ENCODE data around the gene FKBP14.

Gene FKBP14

GRCh38 chr7:30032310-30033125 is 6.0 kb upstream of the FKBP14 start:
- no peak for DNase-seq (ENCODE audit: low read depth)

GRCh38 chr7:30029696-30030095 is 3.2 kb upstream of the FKBP14 start:
- DNase-seq (ENCODE audit: low read depth) = no peak

- no peak for DNase-seq (ENCODE audit: low read depth)
Observed at GRCh38 chr7:30028749-30029635, 2.5 kb upstream of the FKBP14 start.

DNA sequence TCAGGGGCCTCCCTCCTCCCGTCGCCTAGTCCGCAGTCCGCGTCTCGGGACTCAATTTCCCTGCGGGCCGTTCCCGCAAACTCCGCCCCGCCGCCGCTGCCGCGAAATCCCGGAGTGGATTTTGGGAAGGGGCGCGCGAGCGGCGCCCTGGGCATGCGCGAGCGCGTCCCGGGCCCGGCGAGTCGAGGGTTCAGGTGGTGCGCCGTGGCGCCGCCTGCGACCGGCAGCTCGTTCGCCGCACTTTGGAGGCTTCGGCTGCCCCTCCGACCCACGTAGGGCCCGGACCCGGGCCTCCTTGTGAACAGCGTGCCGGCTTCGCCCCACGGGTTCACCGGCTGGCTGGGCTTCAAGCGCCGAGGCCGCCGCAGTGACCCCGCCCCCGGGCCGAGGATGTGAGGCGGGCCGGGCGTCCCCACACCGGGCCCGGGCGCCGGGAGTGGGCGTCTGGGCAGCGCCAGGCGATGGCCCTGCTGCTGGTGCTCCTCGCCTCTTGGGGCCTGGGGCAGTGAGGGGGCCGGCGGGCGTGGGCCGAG is 1.8 kb upstream of the FKBP14 start, which contains the start of gene PLEKHA8:
Gene PLEKHA8 (plus strand): TSS at position 197 of the 533 bp plus-strand sequence. CDS start 351 bp downstream, outside the sequence.
- peak; percentile 85 for DNase-seq (ENCODE audit: low read depth)

- no peak for DNase-seq (ENCODE audit: low read depth)
Observed at GRCh38 chr7:30027740-30028215, 1.3 kb upstream of the FKBP14 start.

- DNase-seq (ENCODE audit: low read depth) = no peak
Observed at GRCh38 chr7:30027065-30027456, 559 bp upstream of the FKBP14 start.

DNA sequence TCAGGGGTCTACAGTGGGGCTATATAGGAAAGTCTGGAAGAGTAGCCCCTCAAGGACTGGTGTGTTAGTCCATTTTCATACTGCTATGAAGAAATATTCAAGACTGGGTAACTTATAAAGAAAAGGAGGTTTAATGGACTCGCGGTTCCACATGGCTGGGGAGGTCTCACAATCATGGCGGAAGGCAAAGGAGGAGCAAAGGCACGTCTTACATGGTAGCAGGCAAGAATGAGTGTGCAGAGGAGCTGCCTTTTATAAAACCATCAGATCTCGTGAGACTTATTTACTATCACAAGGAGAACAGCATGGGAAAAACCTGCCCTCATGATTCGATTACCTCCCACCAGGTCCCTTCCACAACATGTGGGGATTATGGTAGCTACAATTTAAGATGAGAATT is 3.0 kb downstream of the FKBP14 start:
- no peak for DNase-seq (ENCODE audit: low read depth)

DNA sequence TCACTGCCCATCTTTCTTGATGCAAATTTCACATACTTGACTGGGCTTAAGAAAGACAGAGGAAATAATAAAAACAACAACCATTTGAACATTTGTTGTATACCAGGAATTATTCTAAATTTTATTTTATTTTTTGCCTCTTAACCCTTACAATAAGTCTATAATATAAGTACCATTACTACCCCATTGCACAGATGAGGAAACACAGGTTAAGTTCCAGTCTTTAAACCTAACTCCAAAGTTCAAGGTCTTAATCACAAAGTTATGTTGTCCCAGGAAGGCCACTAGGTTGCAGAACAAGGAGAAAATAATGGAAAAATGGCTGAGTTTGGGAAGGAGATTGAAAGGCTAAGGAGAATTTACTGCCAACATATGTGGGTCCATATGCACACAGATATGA is 3.5 kb downstream of the FKBP14 start:
- DNase-seq (ENCODE audit: low read depth) = no peak

- DNase-seq (ENCODE audit: low read depth) = no peak
Observed at GRCh38 chr7:30020535-30020934, 6.0 kb downstream of the FKBP14 start.

GRCh38 chr7:30019960-30020359 is 6.5 kb downstream of the FKBP14 start:
- DNase-seq (ENCODE audit: low read depth) = no peak

- no peak for DNase-seq (ENCODE audit: low read depth)
Observed at GRCh38 chr7:30019387-30019786, 7.1 kb downstream of the FKBP14 start.

GRCh38 chr7:30018451-30018850 is 8.1 kb downstream of the FKBP14 start:
- DNase-seq (ENCODE audit: low read depth) = no peak

DNA sequence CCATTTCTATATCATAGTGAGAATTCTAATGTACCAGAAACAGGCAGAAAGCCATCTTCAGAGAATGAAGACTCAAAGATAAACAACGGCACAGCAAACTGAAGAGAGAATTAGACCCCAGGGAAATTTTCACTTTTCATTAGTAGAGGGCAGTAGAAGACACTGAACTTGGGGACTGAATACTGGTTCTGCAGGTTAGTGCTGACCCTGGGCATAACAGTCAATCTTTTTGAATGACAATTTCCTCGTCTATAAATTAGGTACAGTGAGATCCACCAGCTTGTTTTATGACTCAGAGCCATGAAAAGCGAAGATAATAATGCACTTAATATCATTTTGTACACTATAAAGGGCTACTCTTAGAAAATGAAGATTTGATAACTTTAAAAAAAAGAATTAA is 13.7 kb downstream of the FKBP14 start:
- DNase-seq (ENCODE audit: low read depth) = no peak

- DNase-seq (ENCODE audit: low read depth) = no peak
Observed at GRCh38 chr7:30010021-30010420, 16.5 kb downstream of the FKBP14 start.

DNA sequence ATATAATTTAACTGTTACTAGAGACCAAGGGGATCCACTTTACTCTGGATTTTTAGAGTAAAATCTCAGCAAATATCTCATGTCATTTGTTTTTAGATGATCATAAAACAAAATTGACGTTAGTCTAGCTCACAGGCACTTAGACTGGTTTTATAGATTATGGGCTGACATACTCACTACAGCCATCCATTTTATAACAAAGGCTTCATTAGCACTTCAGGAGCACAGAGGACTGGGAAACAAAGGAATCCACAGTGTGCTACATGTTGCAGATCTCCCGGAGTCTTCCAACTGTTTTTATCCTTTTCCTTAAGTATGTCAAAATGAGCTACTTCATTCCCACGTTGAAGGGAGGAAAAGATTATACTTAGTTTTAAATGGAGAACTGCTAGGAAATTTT is 21.0 kb downstream of the FKBP14 start:
- DNase-seq (ENCODE audit: low read depth) = no peak

DNA sequence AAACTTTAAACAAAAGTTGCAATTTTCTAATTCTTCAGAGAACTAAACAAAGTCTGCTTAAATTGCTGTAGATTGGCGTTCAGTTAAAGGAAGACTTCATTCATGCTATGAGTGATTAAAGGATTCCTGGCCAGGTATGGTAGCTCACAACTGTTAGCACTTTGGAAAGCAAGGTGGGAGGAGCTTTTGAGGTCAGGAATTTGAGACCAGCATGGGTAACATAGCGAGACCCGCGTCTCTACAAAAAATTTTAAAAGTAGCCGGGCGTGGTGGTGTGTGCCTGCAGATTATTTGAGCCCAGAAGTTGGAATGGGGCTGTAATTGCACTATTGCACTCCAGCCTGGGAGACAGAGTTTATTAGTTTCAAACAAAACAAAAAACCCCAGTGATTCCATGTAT is 23.4 kb downstream of the FKBP14 start:
- no peak for DNase-seq (ENCODE audit: low read depth)

DNA sequence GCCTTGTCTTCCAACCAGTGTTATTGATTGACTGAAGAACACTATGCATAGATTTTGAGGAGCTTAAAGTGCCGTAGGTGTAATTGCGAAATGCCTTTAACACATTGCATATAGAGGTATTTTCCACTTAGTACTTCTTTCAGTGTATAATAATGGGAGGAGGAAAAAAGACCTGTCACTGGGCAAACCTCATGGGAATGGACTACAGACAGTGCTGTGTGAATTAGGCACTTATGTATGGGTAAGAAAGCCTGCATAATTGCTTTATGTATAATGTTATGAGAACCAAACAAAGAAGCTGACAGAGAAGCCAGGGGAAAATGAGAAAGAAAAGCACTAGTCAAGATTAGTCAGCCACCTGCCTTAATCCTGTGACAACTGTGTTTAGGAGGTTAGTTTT is 24.5 kb downstream of the FKBP14 start:
- DNase-seq (ENCODE audit: low read depth) = no peak

DNA sequence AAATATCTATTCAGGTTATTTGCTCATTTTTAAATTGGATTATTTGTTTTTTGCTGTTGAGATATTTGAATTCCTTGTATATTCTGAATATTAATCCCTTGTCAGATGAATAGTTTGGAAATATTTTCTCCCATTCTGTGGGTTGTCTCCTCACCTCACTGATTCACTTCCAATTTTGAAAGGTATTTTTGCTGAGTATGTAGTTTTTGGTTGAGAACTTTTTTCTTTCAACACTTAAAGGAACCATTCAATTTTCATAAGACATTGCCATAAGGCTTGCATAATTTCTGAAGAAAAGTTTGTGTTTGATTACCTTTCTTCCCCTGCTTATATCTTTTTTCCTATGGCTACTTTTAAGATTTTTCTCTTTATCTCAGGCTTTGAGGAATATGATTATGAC is 28.0 kb downstream of the FKBP14 start:
- DNase-seq (ENCODE audit: low read depth) = no peak

GRCh38 chr7:29996321-29996720 is 30.2 kb downstream of the FKBP14 start:
- DNase-seq (ENCODE audit: low read depth) = no peak

GRCh38 chr7:29995652-29996051 is 30.9 kb downstream of the FKBP14 start:
- no peak for DNase-seq (ENCODE audit: low read depth)

DNA sequence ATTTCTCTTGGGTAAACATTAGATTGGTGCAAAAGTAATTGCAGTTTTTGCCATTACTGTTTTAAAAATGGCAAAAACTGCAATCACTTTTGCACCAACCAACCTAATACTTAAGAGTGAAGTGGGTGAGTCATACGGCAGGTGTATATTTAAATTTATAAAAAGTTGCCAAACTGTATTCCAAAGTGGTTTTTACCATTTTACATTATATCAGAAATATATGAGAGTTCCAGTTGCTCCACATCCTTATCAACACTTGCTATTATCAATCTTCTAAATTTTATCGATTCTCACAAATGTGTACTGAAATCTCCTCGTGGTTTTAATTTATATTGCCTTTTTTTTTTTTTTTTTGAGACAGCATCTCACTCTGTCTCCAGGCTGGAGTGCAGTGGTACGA is 33.4 kb downstream of the FKBP14 start:
- no peak for DNase-seq (ENCODE audit: low read depth)

GRCh38 chr7:29991937-29992336 is 34.6 kb downstream of the FKBP14 start:
- no peak for DNase-seq (ENCODE audit: low read depth)

DNA sequence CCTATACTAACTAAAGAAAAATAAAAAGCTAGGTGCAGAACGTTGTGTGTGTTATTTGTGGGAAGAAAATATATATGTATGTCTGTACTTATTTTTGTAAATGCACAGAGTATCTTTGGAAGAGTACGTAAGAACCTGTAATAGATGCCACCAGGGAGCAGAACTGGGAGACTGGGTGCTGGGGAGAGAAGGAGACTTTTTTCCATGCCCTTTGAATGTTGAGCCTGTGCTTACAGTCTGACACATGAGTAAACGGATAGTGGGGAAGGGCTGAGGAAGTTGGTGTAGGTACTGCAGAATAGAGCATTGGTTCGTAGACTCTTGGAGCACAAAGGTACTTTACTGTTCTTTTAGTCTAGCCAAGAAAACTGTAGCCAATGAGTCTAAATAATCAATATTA is 35.6 kb downstream of the FKBP14 start:
- no peak for DNase-seq (ENCODE audit: low read depth)
